Memory B cell (primary cell): Measurements from ENCODE around the gene IQUB.
A peak's percentile ranks its signal among the peaks of the same experiment; 100 is the strongest.
"Not testable (repeated sequence)": the region's sequence is repeated elsewhere in the genome, so short reads cannot be mapped to it uniquely, and the experiment has no call there.

Experiments used
- ATAC-seq: fragments of 150-1000 bp; cut with Tn5 transposase; 2 replicates; pipeline ENCODE4 v1.10.0; 2021; ENCODE audit warnings: low read depth, mild to moderate bottlenecking, moderate library complexity
- DNase-seq, 2 donors: peaks; one replicate each; pipeline ENCODE4 v3.0.0; 2022; ENCODE audit warnings: low spot score in 2 of 2
- H3K27ac Mint-ChIP-seq: one replicate; pipeline ENCODE4 v1.8.0; 2022; ENCODE audit warnings: mild to moderate bottlenecking, moderate library complexity, mixed read lengths
- H3K27me3 Mint-ChIP-seq: one replicate; pipeline ENCODE4 v1.8.0; 2022; ENCODE audit warnings: mixed read lengths
- H3K36me3 Mint-ChIP-seq: one replicate; pipeline ENCODE4 v1.8.0; 2022; ENCODE audit warnings: mild to moderate bottlenecking, mixed read lengths
- H3K4me1 Mint-ChIP-seq: one replicate; pipeline ENCODE4 v1.8.0; 2022; ENCODE audit warnings: mixed read lengths
- H3K4me3 Mint-ChIP-seq: one replicate; pipeline ENCODE4 v1.8.0; 2022; ENCODE audit warnings: mild to moderate bottlenecking, moderate library complexity, mixed read lengths
- H3K9me3 Mint-ChIP-seq: one replicate; pipeline ENCODE4 v1.8.0; 2022; ENCODE audit warnings: mixed read lengths

IQUB gene

DNA sequence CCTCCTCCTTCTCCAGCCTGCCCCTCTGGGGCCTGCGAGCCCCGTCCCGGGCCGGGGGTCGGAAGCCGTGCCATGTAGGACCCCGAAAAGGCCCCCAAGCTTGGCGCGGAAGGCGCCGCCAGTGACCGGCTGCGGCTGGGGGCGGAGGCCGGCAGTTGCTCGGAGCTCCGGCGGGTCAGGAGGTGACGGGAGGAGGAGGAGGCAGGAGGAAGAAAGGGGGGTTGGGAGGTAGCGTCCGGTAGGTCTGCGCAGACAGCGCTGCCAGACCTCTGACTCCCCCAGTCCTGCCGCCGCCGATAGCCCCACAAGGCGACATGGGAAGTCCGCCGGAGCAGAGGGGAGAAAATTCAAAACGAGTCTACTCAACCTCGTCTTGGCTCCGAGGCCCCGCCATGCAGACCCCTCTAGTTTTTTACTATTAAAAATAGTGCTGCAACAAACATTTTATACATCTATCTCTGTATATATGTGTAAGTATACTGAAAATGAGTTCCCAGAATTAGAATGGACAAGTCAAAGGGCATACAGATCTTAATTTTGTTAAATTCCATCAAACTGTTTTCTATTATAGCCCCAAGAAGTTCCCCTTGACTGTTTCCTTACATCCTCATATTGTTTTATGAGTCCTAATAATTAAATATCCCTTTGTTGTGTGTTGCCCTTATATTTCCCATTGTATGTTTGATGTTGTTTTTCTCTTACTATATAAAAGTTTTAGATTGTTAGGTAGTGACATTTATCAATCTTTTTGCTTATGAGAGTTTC, 1.4 kb downstream of the IQUB start:
- not testable (repeated sequence) for H3K27me3 Mint-ChIP-seq, H3K36me3 Mint-ChIP-seq, H3K27ac Mint-ChIP-seq, H3K9me3 Mint-ChIP-seq
- ATAC-seq (peak; percentile 27), DNase-seq (peak; percentile 34 to 58)
- Mint-ChIP-seq H3K4me3 (peak overlapping the region; percentile 58), H3K4me1 (peaks cover 21% of the 10 kb centered on the region)

DNA sequence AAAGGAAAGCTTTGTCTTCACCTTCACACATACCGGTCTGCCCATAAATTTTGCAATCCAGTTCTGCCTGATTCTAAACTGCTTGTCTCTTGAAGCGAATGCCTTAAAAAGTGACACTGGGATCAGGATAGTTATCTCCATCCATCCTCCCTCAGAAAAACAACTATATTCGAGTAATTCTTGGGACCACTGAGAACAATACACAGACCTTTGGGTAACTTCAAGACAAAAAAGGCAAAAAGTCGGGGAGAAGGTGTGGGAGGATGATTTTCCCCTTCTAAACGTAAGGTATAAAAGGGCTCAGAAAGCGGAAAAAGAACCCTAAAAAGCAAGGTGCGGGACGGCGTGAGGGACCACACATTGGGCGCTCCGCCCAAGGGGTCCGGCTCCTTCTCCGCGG, 2.1 kb downstream of the IQUB start:
- not testable (repeated sequence) for H3K4me3 Mint-ChIP-seq, H3K36me3 Mint-ChIP-seq, DNase-seq, H3K27me3 Mint-ChIP-seq, H3K27ac Mint-ChIP-seq, H3K9me3 Mint-ChIP-seq, ATAC-seq
- peaks cover 21% of the 10 kb centered on the region for H3K4me1 Mint-ChIP-seq

DNA sequence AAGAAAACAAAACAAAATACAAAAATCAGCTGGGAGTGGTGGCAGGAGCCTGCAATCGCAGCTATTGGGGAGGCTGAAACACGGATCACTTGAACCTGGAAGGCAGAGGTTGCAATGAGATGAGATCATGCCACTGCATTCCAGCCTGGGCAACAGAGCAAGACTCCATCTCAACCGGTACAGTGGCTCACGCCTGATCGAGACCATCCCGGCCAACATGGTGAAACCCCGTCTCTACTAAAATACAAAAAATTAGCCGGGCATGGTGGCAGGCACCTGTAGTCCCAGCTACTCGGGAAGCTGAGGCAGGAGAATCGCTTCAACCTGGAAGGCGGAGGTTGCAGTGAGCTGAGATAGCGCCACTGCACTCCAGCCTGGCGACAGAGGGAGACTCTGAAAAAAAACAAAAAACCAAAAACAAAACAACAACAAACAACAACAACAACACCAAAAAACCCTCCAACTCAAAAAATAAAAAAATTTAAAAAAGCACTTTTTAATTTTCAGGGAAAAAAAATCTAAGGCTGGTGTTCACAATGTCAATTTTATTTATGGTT, 4.3 kb downstream of the IQUB start:
- H3K27me3 Mint-ChIP-seq, DNase-seq, H3K27ac Mint-ChIP-seq, ATAC-seq, H3K4me3 Mint-ChIP-seq, H3K36me3 Mint-ChIP-seq, H3K9me3 Mint-ChIP-seq: not testable (repeated sequence)
- peaks cover 20% of the 10 kb centered on the region for H3K4me1 Mint-ChIP-seq

DNA sequence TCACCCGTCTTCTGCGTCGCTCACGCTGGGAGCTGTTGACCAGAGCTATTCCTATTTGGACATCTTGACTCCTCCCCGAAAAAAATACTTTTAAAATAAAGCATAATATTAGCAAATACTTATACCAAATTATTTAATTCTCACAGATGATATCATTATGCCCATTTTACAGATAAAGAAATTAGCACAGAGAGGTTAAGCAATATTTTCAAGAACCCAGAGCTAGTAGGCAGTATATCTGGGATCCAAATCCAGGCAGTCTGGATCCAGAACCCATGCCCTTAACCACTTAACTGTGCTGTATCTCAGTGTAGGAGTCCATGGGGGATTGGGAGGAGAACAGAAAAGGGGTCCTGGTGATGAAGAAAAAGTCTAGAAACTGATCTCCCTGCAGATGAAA, 6.1 kb downstream of the IQUB start:
- H3K9me3 Mint-ChIP-seq: peaks cover 1% of the 10 kb centered on the region
- peaks cover 5% of the 10 kb centered on the region for H3K4me1 Mint-ChIP-seq
- ATAC-seq: no peak
- DNase-seq: no peak
- H3K36me3 Mint-ChIP-seq: no peaks in the 10 kb centered on the region
- H3K4me3 Mint-ChIP-seq: no peak overlapping the region
- H3K27me3 Mint-ChIP-seq: peaks cover 3% of the 10 kb centered on the region
- H3K27ac Mint-ChIP-seq: no peak overlapping the region

DNA sequence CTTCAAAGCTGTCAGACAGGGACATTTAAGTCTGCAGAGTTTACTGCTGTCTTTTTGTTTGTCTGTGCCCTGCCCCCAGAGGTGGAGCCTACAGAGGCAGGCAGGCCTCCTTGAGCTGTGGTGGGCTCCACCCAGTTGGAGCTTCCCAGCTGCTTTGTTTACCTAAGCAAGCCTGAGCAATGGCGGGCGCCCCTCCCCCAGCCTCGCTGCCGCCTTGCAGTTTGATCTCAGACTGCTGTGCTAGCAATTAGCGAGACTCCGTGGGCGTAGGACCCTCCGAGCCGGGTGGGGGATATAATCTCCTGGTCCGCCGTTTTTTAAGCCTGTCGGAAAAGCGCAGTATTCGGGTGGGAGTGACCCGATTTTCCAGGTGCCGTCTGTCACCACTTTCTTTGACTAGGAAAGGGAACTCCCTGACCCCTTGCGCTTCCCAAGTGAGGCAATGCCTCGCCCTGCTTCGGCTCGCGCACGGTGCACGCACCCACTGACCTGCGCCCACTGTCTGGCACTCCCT, 6.6 kb downstream of the IQUB start:
- not testable (repeated sequence) for DNase-seq, H3K36me3 Mint-ChIP-seq, H3K27me3 Mint-ChIP-seq, H3K4me3 Mint-ChIP-seq, H3K27ac Mint-ChIP-seq, H3K4me1 Mint-ChIP-seq, H3K9me3 Mint-ChIP-seq, ATAC-seq

DNA sequence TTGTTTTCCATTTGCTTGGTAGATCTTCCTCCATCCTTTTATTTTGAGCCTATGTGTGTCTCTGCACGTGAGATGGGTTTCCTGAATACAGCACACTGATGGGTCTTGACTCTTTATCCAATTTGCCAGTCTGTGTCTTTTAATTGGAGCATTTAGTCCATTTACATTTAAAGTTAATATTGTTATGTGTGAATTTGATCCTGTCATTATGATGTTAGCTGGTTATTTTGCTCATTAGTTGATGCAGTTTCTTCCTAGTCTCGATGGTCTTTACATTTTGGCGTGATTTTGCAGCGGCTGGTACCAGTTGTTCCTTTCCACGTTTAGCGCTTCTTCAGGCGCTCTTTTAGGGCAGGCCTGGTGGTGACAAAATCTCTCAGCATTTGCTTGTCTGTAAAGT, 7.9 kb downstream of the IQUB start:
- ATAC-seq, DNase-seq, H3K9me3 Mint-ChIP-seq, H3K4me3 Mint-ChIP-seq, H3K27ac Mint-ChIP-seq, H3K4me1 Mint-ChIP-seq, H3K36me3 Mint-ChIP-seq, H3K27me3 Mint-ChIP-seq: not testable (repeated sequence)

DNA sequence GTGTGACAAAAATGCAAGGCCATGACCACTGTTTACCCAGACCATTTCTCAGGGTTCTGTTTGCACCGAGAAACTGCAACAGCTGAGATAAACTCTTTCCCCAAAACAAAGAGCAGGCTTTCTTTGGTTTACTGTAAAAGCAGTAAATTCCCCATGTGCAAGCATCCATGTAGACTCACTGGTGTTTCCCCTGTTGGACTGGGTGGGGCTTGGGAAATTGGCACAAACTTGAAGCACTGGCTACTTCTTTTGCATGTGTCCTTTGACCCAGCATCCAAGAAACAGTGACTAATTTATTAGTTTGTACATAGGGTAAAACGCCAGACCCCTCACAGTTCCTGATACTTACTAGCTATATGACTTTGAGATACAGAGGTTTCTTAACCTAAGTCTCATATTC, 12.3 kb downstream of the IQUB start:
- Mint-ChIP-seq H3K27me3 (peaks cover 2% of the 10 kb centered on the region), H3K36me3 (no peaks in the 10 kb centered on the region), H3K4me3 (no peak overlapping the region), H3K27ac (no peak overlapping the region), H3K4me1 (no peaks in the 10 kb centered on the region), H3K9me3 (peaks cover 1% of the 10 kb centered on the region)
- no peak for DNase-seq
- no peak for ATAC-seq

DNA sequence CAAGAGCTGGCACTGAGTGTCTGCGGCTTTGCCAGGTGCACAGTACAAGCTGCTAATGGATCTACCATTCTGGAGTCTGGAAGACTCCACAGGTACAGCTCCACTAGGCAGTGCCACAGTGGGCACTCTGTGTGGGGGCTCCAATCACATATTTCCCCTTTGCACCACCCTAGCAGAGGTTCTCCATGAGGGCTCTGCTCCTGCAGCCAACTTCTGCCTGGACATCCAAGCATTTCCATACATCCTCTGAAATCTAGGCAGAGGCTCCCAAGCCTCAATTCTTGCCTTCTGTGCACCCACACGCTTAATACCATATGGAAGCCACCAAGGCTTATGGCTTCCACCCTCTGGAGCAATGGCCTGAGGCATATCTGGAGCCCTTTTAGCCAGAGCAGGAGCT, 29.2 kb downstream of the IQUB start:
- Mint-ChIP-seq H3K4me3 (no peak overlapping the region), H3K27ac (no peak overlapping the region), H3K27me3 (peaks cover 5% of the 10 kb centered on the region), H3K9me3 (peaks cover 9% of the 10 kb centered on the region), H3K36me3 (peaks cover 4% of the 10 kb centered on the region), H3K4me1 (no peaks in the 10 kb centered on the region)
- DNase-seq (no peak), ATAC-seq (no peak)

DNA sequence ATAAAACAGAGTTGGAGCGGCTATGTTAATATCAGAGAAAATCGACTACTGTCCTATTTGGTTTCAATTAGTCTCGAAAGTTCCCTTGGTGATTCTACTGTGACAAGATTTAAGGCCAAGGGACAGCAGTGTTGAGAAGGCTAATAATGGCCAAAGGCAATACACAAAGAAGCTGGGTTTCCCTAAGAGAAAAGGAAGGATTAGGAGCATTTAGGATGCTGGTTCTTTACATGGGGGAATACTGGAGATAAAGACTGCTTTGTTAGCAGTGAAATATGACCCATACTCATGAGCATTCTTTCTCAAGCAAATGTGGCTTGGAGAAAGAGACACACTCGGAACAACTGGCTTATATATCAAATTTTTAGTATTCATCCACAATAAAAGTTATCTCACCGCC, 32.2 kb downstream of the IQUB start:
- ATAC-seq (no peak), DNase-seq (no peak)
- H3K36me3 Mint-ChIP-seq: peaks cover 4% of the 10 kb centered on the region
- no peaks in the 10 kb centered on the region for H3K4me1 Mint-ChIP-seq
- H3K4me3 Mint-ChIP-seq: no peak overlapping the region
- H3K27ac Mint-ChIP-seq: no peak overlapping the region
- H3K27me3 Mint-ChIP-seq: peaks cover 4% of the 10 kb centered on the region
- H3K9me3 Mint-ChIP-seq: peaks cover 9% of the 10 kb centered on the region

DNA sequence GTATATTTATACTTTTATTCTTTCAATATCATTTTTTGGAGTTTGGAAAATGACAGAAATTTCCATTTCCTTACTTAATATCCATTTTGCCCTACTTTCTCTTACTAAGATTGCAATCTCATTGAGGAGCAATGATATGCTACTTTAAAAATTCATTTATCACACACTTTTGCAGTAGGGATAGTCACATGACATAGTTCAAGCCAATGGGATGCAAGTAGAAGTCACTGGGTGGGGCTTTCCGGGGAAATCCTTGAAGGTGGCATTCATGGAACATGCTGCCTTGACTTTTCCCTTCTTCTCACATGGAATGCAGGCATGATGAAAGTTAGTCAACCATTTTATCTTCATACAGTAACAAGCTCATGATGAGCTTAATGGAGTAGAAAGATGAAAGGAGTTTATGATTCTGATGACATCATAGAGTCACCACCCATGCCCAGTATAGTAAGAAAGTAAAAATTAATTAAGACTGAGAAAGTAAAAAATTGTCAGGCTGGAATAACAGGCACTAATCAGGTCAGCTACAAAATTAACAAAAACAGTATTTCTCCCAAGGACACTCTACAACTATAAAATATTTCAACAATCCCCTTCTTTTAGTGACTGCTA, 33.4 kb downstream of the IQUB start:
- Mint-ChIP-seq H3K27me3 (peaks cover 6% of the 10 kb centered on the region), H3K9me3 (peaks cover 6% of the 10 kb centered on the region), H3K4me3 (no peak overlapping the region), H3K4me1 (no peaks in the 10 kb centered on the region), H3K27ac (no peak overlapping the region), H3K36me3 (peaks cover 3% of the 10 kb centered on the region)
- DNase-seq (no peak), ATAC-seq (no peak)

DNA sequence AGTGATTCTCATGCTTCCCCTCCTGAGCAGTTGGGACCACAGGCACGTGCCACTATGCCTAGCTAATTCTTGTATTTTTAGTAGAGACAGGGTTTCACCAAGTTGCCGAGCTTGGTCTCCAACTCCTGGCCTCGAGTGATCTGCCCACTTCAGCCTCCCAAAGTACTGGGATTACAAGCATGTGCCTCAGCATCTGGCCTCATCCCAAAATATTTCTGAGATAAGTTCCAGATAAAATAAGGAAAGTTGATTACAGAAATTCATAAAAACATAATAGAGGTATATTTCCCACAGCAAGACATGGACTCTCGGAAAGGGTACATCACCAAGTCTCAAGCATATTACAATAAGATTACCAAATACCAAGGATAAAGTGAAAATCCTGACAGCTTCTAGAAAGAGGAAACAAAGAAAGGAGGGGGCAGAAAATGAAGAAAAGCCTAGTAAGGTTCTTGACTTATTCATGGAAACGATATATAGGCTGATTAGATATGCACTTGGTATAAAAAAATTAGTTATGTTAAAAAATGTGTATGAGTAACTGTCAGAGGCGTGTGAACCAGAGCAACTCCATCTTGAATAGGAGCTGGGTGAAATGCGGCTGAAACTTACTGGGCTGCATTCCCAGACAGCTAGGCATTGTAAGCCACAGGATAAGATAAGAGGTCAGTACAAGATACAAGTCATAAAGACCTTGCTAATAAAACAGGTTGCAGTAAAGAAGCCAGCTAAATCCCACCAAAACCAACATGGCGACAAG, 35.0 kb downstream of the IQUB start:
- no peak for ATAC-seq
- no peak overlapping the region for H3K27ac Mint-ChIP-seq
- H3K9me3 Mint-ChIP-seq: no peaks in the 10 kb centered on the region
- DNase-seq: no peak
- H3K27me3 Mint-ChIP-seq: peaks cover 6% of the 10 kb centered on the region
- H3K4me1 Mint-ChIP-seq: no peaks in the 10 kb centered on the region
- no peak overlapping the region for H3K4me3 Mint-ChIP-seq
- H3K36me3 Mint-ChIP-seq: no peaks in the 10 kb centered on the region

DNA sequence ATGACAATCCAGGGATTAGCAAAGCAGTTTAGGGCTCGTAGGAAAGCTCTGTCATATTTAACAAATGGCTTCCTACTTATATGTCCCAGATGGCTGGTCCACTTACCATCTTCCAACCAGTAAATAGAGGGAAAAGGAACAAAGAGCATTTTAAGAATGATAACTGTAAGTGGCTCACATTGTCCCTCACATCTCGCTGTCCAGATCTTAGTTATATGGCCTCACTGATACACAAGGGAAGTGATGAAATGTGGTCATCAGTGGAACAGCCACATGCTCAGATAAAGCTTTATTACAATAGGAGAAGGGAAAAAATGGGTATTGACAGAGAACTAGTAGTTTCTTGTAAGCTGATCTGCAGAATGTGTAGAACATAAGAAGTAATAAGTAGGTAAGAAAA, 35.8 kb downstream of the IQUB start:
- Mint-ChIP-seq H3K4me3 (no peak overlapping the region), H3K36me3 (no peaks in the 10 kb centered on the region), H3K4me1 (no peaks in the 10 kb centered on the region), H3K27me3 (peaks cover 6% of the 10 kb centered on the region), H3K9me3 (no peaks in the 10 kb centered on the region), H3K27ac (no peak overlapping the region)
- no peak for DNase-seq
- no peak for ATAC-seq

DNA sequence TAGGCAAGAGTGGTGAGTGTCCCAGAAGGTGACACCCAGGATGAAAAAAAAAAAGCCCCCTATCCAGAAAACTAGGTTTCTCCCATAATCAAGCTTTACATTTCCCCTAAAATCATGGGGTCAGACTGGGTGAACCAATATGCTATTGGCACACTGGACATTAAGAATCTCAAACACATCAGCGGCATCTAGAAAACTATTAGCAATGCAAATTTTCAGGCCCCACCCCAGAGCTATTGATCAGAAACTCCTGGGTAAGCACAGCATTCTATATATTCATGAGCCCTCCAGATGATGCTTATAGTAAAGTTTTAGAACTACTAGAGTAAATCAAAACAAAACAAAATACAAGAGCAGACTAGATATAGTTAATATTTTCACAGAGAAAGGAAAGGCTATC, 36.4 kb downstream of the IQUB start:
- Mint-ChIP-seq H3K27me3 (peaks cover 6% of the 10 kb centered on the region), H3K27ac (no peak overlapping the region), H3K36me3 (no peaks in the 10 kb centered on the region), H3K9me3 (no peaks in the 10 kb centered on the region), H3K4me3 (no peak overlapping the region), H3K4me1 (no peaks in the 10 kb centered on the region)
- no peak for DNase-seq
- ATAC-seq: no peak

DNA sequence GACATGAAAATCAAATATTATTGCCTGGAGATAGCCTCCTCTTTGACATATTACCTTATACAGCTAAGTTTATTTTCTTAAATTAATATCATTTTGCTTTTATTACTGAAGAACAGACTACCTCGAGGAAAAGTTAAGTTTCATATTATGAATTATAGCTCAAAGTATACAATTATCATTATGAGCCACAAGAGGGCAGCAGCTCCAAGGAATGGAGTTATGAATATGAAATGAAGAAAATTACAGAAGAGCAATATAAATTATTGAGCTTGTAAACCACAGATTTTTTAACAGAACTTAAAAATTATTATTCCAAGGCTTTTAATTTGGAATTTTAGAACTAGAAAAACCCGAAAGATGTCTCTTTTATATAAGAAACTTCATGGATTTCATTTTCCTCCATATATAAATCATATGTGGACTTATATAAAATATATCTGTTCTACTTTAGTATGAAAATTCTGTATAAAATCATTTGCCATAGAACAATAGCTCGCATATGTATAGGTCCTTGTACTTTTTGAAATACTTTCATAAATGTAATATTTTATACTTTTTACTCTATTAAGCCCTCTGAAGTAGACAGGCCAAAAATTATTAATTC, 40.1 kb downstream of the IQUB start:
- Mint-ChIP-seq H3K27me3 (peaks cover 4% of the 10 kb centered on the region), H3K9me3 (no peaks in the 10 kb centered on the region), H3K36me3 (no peaks in the 10 kb centered on the region), H3K4me3 (no peak overlapping the region), H3K27ac (no peak overlapping the region), H3K4me1 (no peaks in the 10 kb centered on the region)
- DNase-seq: peak in 1 of 2 donors; percentile 23
- peak; percentile 44 for ATAC-seq
